Gastrocnemius medialis (tissue), 4 donors: ENCODE measurements around the gene INPP5A.

Experiments used
- CTCF ChIP-seq, 5 experiments: fragments of 450-650 bp in 3 of 5; fragments of 200-600 bp in 2 of 5; sonication (generic) in 2 of 5; IDR thresholded peaks in 4 of 5; conservative IDR thresholded peaks in 1 of 5; 1 replicate in 4 of 5; 2 replicates in 1 of 5; pipeline ENCODE4 v1.5.1; 2016 to 2019; ENCODE audit warnings: antibody characterized with exemption in 5 of 5, mild to moderate bottlenecking in 3 of 5, moderate library complexity in 3 of 5
- POLR2A ChIP-seq, 2 donors: fragments of 450-650 bp; IDR thresholded peaks; one replicate each; pipeline ENCODE4 v1.6.1; 2017; ENCODE audit warnings: antibody characterized with exemption in 2 of 2, mild to moderate bottlenecking in 2 of 2, moderate library complexity in 2 of 2

- no peak for TF ChIP-seq CTCF (IDR thresholded peaks at IDR 0.05 in 4 of 5, conservative IDR thresholded peaks at IDR 0.05 in 1 of 5)
- no peak for TF ChIP-seq POLR2A (IDR thresholded peaks at IDR 0.05)
These were observed 12.9 kb upstream of the INPP5A start for GRCh38 chr10:132524443-132525285.
